Mesodermal cell (in vitro differentiated cells): Measurements from ENCODE around the gene IL12RB2.

ENCODE experiments used
- H3K27ac ChIP-seq: 2 replicates; pipeline ENCODE4 v1.7.0; 2013; ENCODE audit warnings: mild to moderate bottlenecking, low read depth, low read length, moderate library complexity; ENCODE audit not compliant: severe bottlenecking
- H3K36me3 ChIP-seq: 2 replicates; pipeline ENCODE4 v1.7.1; 2013; ENCODE audit warnings: mild to moderate bottlenecking, low read length, moderate library complexity; ENCODE audit not compliant: control insufficient read depth, insufficient read depth
- H3K4me1 ChIP-seq: one replicate; pipeline ENCODE4 v1.7.1; 2013; ENCODE audit warnings: mild to moderate bottlenecking, low read length; ENCODE audit not compliant: insufficient read depth, control insufficient read depth, poor library complexity, severe bottlenecking
- H3K4me3 ChIP-seq: 2 replicates; pipeline ENCODE4 v1.7.0; 2013; ENCODE audit warnings: low read length, control low read depth, mild to moderate bottlenecking; ENCODE audit not compliant: insufficient read depth, poor library complexity, severe bottlenecking; ENCODE audit errors: extremely low read depth
- H3K9me3 ChIP-seq: 2 replicates; pipeline ENCODE4 v1.7.1; 2013; ENCODE audit warnings: mild to moderate bottlenecking, low read length, moderate library complexity; ENCODE audit not compliant: control insufficient read depth
- WGBS, 2 experiments: methylation state at CpG; one replicate each; pipeline ENCODE4 v1.1.5; 2013; ENCODE audit warnings: missing lambda C conversion rate in 2 of 2; ENCODE audit not compliant: insufficient coverage in 2 of 2; 5-methylcytosine and 5-hydroxymethylcytosine counted together

IL12RB2 gene

DNA sequence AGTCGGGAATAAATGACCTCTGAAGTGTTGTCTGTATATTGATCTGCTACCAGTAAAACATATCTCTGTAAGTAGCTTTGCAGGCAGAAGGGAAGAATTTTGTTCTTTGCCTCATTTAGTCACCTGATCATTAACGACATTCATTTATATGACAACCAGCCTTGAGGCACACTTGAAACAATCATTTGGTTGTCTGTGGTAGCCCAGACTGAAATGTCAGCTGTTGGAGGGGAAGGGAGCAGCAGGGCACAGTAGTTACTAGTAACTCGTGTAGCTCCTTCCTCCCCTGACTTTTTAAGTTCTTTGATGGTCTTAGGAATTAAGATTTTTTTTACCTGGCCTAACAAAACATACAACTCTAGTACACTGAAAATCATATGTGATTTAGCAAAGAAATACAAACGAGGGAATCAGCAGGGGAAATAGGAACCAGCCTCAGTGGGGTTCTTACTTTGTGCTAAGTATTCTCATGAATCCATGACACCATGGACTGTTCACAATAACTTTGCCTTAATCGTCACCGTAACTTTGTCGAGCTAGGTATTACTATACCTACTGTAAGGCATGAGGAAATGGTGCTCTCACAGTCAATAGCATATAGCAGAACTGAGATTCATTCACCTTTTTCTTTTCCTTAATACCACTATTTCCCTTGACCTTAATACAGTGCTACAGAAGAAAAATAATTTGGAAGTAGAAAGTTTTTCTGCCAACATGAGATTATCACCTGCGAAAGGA lies 6.4 kb downstream of the IL12RB2 start:
- H3K4me1 ChIP-seq, result no peaks in the 10 kb centered on the region
- H3K9me3 ChIP-seq, result no peaks in the 10 kb centered on the region
- no peak overlapping the region for H3K27ac ChIP-seq
- no peaks in the 10 kb centered on the region for H3K36me3 ChIP-seq
- no peak overlapping the region for H3K4me3 ChIP-seq
- 100% methylated on average over 1 of the region's 8 CpGs; no CpG with 5 or more reads in 1 of the 2 experiments for WGBS, 2 experiments

DNA sequence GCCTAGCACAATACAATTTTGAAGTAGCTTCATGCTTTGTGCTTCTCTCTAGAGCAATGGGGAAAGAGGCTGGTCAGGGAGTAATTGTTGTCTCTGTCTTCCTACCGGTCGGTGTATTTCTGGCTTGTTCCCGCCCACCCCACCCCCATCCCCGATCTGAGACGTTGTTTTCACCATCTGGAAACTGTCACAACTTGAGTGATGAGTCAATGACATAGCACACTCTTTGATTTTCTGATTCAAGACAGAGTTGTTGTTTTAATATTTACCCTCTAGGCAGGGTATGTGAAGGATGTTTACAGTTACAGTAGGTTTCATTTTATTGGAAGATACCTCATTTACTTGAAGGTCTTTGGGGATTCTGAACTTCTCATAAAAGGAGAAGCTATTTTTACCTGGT lies 7.0 kb downstream of the IL12RB2 start:
- no peak overlapping the region for H3K4me3 ChIP-seq
- no peaks in the 10 kb centered on the region for H3K9me3 ChIP-seq
- no peaks in the 10 kb centered on the region for H3K4me1 ChIP-seq
- no peaks in the 10 kb centered on the region for H3K36me3 ChIP-seq
- H3K27ac ChIP-seq, result no peak overlapping the region
- WGBS, 2 experiments, result 10% methylated on average over 2 of the region's 5 CpGs; no CpG with 5 or more reads in 1 of the 2 experiments

DNA sequence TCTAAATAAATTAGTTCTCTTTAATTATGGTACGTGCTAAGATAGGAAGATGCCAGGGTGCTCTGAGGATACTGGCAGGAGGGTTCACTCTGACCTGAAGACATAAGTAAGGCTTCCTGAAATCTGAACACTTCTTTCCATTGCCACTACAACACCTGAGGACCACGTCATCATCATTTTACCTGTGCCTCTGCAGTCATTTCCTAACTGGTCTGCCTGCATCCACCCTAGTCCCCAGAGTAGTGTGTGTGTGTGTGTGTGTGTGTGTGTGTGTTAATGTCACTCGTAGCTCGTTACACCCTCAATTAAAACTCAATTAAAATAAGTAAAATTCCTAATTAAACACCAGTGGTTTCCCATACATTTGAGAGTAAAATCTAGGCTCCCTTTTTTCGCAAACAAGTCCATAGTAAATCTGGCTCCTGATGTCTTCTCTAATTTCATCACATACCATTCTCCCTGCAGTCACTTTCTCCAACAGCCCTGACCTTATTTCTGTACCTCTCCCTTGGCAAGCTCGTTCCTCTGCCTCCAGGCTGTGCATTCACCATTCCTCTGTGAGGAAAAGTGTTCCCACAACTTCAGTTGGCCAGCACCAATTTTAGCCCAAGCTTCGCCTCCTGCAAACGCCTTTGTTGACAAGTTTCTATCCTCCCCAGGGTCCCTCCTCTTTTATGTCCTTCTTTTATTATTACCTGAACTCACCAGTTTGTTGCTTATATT lies 8.7 kb downstream of the IL12RB2 start:
- H3K4me1 ChIP-seq, result no peaks in the 10 kb centered on the region
- no peak overlapping the region for H3K4me3 ChIP-seq
- WGBS, 2 experiments, result 70 to 74% methylated on average over 4 of the region's 8 CpGs
- H3K36me3 ChIP-seq, result no peaks in the 10 kb centered on the region
- no peak overlapping the region for H3K27ac ChIP-seq
- H3K9me3 ChIP-seq, result no peaks in the 10 kb centered on the region

GRCh38 chr1:67316918-67317317 lies 9.2 kb downstream of the IL12RB2 start:
- Histone ChIP-seq H3K27ac (no peak overlapping the region), H3K4me3 (no peak overlapping the region), H3K9me3 (no peaks in the 10 kb centered on the region), H3K36me3 (no peaks in the 10 kb centered on the region), H3K4me1 (no peaks in the 10 kb centered on the region)
- WGBS, 2 experiments, result 92 to 100% methylated on average over 1 of the region's 2 CpGs

GRCh38 chr1:67317803-67318202 lies 10.1 kb downstream of the IL12RB2 start:
- Histone ChIP-seq H3K9me3 (no peaks in the 10 kb centered on the region), H3K4me1 (no peaks in the 10 kb centered on the region), H3K27ac (no peak overlapping the region), H3K36me3 (no peaks in the 10 kb centered on the region), H3K4me3 (no peak overlapping the region)
- WGBS, 2 experiments, result 85 to 90% methylated on average over 4 of the region's 4 CpGs

GRCh38 chr1:67322442-67322841 lies 14.8 kb downstream of the IL12RB2 start:
- Histone ChIP-seq H3K9me3 (no peaks in the 10 kb centered on the region), H3K4me3 (no peak overlapping the region), H3K27ac (no peak overlapping the region), H3K36me3 (no peaks in the 10 kb centered on the region), H3K4me1 (no peaks in the 10 kb centered on the region)
- WGBS, 2 experiments, result 75 to 100% methylated on average over 1 of the region's 1 CpG

- Histone ChIP-seq H3K4me3 (no peak overlapping the region), H3K9me3 (no peaks in the 10 kb centered on the region), H3K27ac (no peak overlapping the region), H3K4me1 (no peaks in the 10 kb centered on the region), H3K36me3 (no peaks in the 10 kb centered on the region)
- 90% methylated on average over 2 of the region's 3 CpGs; no CpG with 5 or more reads in 1 of the 2 experiments for WGBS, 2 experiments
Measured at GRCh38 chr1:67323087-67323486, 15.4 kb downstream of the IL12RB2 start.

- no peaks in the 10 kb centered on the region for H3K4me1 ChIP-seq
- no peaks in the 10 kb centered on the region for H3K36me3 ChIP-seq
- no peak overlapping the region for H3K27ac ChIP-seq
- no peaks in the 10 kb centered on the region for H3K9me3 ChIP-seq
- no peak overlapping the region for H3K4me3 ChIP-seq
- 86 to 90% methylated on average over 4 of the region's 8 CpGs for WGBS, 2 experiments
Measured at GRCh38 chr1:67324068-67324467, 16.4 kb downstream of the IL12RB2 start.

- Histone ChIP-seq H3K4me1 (no peaks in the 10 kb centered on the region), H3K4me3 (no peak overlapping the region), H3K9me3 (no peaks in the 10 kb centered on the region), H3K36me3 (no peaks in the 10 kb centered on the region), H3K27ac (no peak overlapping the region)
- WGBS, 2 experiments, result no CpG with 5 or more reads among the region's 3 CpGs
Measured at GRCh38 chr1:67327864-67328466, 20.3 kb downstream of the IL12RB2 start.

- Histone ChIP-seq H3K4me3 (no peak overlapping the region), H3K9me3 (no peaks in the 10 kb centered on the region), H3K27ac (no peak overlapping the region), H3K36me3 (no peaks in the 10 kb centered on the region), H3K4me1 (no peaks in the 10 kb centered on the region)
- WGBS, 2 experiments, result no CpG with 5 or more reads among the region's 4 CpGs
Measured at GRCh38 chr1:67332653-67333529, 25.2 kb downstream of the IL12RB2 start.
